Glutamatergic neuron (in vitro differentiated cells): ENCODE data around the gene ALOX5AP. TPM values are rescaled to one million over a fixed set of nuclear protein-coding genes. Genes with fewer than 3 reads are reported as not detected.
A peak's percentile ranks its signal among the peaks of the same experiment; 100 is the strongest.

ENCODE experiments used
- DNase-seq: peaks from one replicate; pipeline ENCODE4 v3.0.0; 2022
- H3K27ac Mint-ChIP-seq: one replicate; pipeline ENCODE4 v1.8.0; 2020; ENCODE audit warnings: mild to moderate bottlenecking, mixed read lengths, inconsistent platforms; ENCODE audit not compliant: unreplicated experiment
- H3K27me3 Mint-ChIP-seq: one replicate; pipeline ENCODE4 v1.8.0; 2020; ENCODE audit warnings: mild to moderate bottlenecking, moderate library complexity, mixed read lengths, inconsistent platforms; ENCODE audit not compliant: unreplicated experiment
- H3K36me3 Mint-ChIP-seq: one replicate; pipeline ENCODE4 v1.8.0; 2020; ENCODE audit warnings: mild to moderate bottlenecking, mixed read lengths, inconsistent platforms; ENCODE audit not compliant: unreplicated experiment
- H3K4me1 Mint-ChIP-seq: one replicate; pipeline ENCODE4 v1.8.0; 2020; ENCODE audit warnings: mild to moderate bottlenecking, low read depth, mixed read lengths, inconsistent platforms; ENCODE audit not compliant: unreplicated experiment
- H3K4me3 Mint-ChIP-seq: one replicate; pipeline ENCODE4 v1.8.0; 2020; ENCODE audit warnings: mild to moderate bottlenecking, mixed read lengths, inconsistent platforms; ENCODE audit not compliant: unreplicated experiment
- H3K9me3 Mint-ChIP-seq: one replicate; pipeline ENCODE4 v1.8.0; 2020; ENCODE audit warnings: mild to moderate bottlenecking, moderate library complexity, mixed read lengths, inconsistent platforms; ENCODE audit not compliant: unreplicated experiment
- CTCF ChIP-seq: fragments of 200-600 bp; sonication (generic); IDR thresholded peaks from one replicate; pipeline ENCODE4 v1.5.0; 2021; ENCODE audit not compliant: partially characterized antibody, unreplicated experiment
- total RNA-seq: library from RNA; stranded (reverse); fragmentation: NEBNext Ultra II Directional; extraction: Animal tissue kit (Norgen Biotek cat#: 25700); gene quantifications from one replicate; pipeline ENCODE4 v1.2.1, GENCODE V29; 2021; ENCODE audit not compliant: unreplicated experiment

ALOX5AP gene
- total RNA-seq, 1 donor from 2014 or later: 0.81 TPM

GRCh38 chr13:30739237-30739528, 3.8 kb downstream of the ALOX5AP start:
- no peak for TF ChIP-seq CTCF
- H3K4me1 Mint-ChIP-seq: peaks cover 50% of the 10 kb centered on the region
- H3K4me3 Mint-ChIP-seq: no peak overlapping the region
- H3K27ac Mint-ChIP-seq: peak overlapping the region; percentile 72
- no peak for DNase-seq
- H3K36me3 Mint-ChIP-seq: no peaks in the 10 kb centered on the region
- peaks cover 5% of the 10 kb centered on the region for H3K9me3 Mint-ChIP-seq
- H3K27me3 Mint-ChIP-seq: peaks cover 8% of the 10 kb centered on the region

- H3K4me3 Mint-ChIP-seq: no peak overlapping the region
- H3K27me3 Mint-ChIP-seq: peaks cover 8% of the 10 kb centered on the region
- H3K36me3 Mint-ChIP-seq: no peaks in the 10 kb centered on the region
- TF ChIP-seq CTCF: no peak
- no peak for DNase-seq
- peaks cover 43% of the 10 kb centered on the region for H3K4me1 Mint-ChIP-seq
- H3K9me3 Mint-ChIP-seq: peaks cover 5% of the 10 kb centered on the region
- H3K27ac Mint-ChIP-seq: peak overlapping the region; percentile 0
These were observed 4.7 kb downstream of the ALOX5AP start for GRCh38 chr13:30739761-30740642.

- Mint-ChIP-seq H3K27ac (no peak overlapping the region), H3K27me3 (peaks cover 9% of the 10 kb centered on the region), H3K36me3 (no peaks in the 10 kb centered on the region), H3K4me3 (no peak overlapping the region), H3K9me3 (peaks cover 5% of the 10 kb centered on the region), H3K4me1 (peaks cover 42% of the 10 kb centered on the region)
- TF ChIP-seq CTCF: no peak
- no peak for DNase-seq
These were observed 7.6 kb downstream of the ALOX5AP start for GRCh38 chr13:30742901-30743300.

DNA sequence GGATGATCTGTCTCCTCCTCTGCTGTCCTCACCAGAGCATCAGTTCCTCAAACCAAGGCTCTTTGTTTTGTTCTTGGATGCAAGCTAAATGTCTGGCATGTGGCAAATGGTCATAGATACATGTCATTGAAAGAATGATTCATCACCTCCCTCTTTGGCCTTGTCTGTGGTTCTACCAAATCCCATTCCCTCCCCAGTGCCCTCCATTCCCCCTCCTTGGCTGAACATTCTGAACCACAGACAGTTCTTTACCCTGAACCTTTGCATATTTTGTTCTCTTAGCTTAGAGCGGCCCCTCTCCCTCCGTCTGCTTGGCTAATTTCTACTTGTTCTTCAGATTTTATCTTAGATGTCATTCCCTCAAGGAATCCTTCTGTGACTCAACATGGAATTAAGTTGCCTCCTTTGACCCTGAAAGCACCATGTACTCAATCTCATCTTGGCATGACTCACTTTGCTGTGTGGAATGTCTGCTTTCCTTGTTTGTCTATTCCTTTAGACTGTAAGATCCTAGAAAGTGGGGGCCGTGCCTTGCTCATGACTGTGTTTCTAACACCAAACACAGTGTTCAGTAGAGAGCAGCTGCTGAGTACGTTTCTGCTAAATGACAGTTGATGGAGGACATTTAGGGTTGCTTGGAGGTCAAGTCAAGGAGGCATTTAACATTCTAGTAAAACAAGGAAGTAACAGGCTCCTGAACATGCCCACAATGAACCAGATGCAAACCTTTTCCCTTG, 8.1 kb downstream of the ALOX5AP start:
- peaks cover 7% of the 10 kb centered on the region for H3K27me3 Mint-ChIP-seq
- H3K4me3 Mint-ChIP-seq: no peak overlapping the region
- H3K4me1 Mint-ChIP-seq: peaks cover 37% of the 10 kb centered on the region
- TF ChIP-seq CTCF: no peak
- H3K36me3 Mint-ChIP-seq: no peaks in the 10 kb centered on the region
- no peak overlapping the region for H3K27ac Mint-ChIP-seq
- H3K9me3 Mint-ChIP-seq: peaks cover 5% of the 10 kb centered on the region
- DNase-seq: no peak
